ENCODE results near the gene NGF.
"Not testable (repeated sequence)": the region's sequence is repeated elsewhere in the genome, so short reads cannot be mapped to it uniquely, and the experiment has no call there.

NGF gene

GRCh38 chr1:115332813-115333608, 5.0 kb downstream of the NGF start:
- DNase-seq (ENCODE audit: low spot score) = no peak

DNA sequence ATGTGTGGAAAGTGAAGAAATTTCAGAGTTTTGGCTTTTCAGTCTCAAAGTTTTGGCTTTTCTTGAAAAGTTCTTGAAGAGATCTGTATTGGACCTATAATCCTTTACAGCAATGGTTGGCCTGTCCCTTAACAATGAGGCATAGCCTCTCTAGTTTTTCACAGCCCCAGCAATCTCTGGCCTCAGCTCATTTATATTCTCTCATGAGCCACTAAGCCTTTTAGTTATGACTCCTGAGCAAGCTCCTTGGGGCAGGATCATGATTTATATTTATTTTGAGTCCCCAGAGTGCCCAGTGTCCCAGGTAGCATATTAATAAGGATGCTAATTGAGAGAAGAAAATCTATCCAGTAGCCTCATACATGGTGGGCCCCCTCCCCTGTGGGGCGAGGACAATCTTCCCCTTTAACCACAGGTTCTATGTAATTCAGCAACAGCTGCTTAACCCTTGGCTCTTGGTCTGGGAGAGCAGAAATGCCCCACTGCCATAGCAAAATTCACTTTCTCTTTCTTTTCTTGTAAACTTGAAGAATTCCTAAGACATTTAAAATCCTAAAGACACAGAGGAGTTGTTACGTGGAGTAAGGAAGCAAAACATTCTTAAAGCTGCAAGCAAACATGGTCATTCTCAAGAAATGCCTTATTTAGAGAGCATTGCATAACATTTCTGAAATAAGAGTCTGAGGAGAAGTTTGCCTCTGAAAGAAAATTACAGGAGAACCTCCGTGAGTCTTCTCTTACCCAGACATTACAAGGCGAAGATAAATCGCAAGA, 6.3 kb downstream of the NGF start:
- DNase-seq (ENCODE audit: low spot score) = no peak

GRCh38 chr1:115330480-115331013, 7.5 kb downstream of the NGF start:
- no peak for DNase-seq (ENCODE audit: low spot score)

DNA sequence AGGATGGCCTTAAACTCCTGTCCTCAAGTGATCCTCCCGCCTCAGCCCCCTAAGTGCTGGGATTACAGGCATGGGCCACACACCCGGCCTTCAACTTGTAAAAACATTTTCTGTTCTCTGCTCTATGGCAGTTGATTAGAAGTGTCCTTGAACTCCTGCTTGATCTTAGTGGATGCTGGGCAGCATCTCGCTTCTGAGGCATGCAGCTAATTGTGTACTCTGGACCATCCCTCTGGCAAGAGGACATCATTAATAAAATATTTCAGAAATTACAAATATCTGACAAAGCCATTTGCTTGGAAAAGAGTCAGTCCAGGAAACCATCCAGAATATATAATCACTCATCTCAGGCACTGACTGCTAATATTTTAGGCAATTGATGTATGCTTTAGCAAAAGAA, 8.1 kb downstream of the NGF start:
- no peak for DNase-seq (ENCODE audit: low spot score)

DNA sequence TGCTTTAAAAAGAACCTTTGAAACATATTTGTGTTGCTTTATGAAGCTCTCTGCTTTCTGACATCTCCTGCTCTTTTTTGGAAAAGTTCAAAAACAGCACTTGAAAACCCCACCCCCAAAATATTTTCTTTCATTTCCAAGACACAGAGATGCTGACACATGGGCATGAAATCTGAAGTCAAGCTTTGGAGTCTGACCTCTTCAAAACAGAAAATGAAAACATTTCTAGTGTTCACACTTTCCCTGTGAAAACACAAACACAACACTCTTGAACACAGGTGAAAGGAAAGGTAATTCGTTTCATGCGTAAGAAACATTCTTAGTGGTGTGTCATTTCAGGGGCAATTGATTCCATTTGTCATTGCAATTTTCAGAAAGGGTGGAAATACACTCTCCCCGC, 10.8 kb downstream of the NGF start:
- no peak for DNase-seq (ENCODE audit: low spot score)

DNA sequence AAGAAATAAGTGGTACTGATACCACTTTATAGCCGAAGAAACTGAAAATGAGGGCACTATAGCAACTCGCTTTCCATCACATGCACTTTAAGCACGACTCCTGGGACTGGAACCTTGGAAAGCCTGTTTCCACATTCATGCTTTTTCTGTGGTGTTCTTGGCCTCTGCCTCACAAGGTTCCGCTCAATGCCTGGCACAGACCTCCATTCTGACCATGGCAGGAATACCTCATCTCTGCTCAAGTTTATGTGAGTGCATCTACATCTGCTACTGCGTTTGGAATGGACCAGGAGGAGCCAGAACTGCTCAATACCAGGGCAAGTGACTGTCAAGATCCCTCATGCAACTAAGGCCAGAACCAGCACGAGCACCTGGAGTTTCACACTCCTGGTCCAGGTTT, 11.6 kb downstream of the NGF start:
- no peak for DNase-seq (ENCODE audit: low spot score)

GRCh38 chr1:115325874-115326273, 12.2 kb downstream of the NGF start:
- DNase-seq (ENCODE audit: low spot score) = no peak

- no peak for DNase-seq (ENCODE audit: low spot score)
These were observed 13.2 kb downstream of the NGF start for GRCh38 chr1:115324649-115325420.

DNA sequence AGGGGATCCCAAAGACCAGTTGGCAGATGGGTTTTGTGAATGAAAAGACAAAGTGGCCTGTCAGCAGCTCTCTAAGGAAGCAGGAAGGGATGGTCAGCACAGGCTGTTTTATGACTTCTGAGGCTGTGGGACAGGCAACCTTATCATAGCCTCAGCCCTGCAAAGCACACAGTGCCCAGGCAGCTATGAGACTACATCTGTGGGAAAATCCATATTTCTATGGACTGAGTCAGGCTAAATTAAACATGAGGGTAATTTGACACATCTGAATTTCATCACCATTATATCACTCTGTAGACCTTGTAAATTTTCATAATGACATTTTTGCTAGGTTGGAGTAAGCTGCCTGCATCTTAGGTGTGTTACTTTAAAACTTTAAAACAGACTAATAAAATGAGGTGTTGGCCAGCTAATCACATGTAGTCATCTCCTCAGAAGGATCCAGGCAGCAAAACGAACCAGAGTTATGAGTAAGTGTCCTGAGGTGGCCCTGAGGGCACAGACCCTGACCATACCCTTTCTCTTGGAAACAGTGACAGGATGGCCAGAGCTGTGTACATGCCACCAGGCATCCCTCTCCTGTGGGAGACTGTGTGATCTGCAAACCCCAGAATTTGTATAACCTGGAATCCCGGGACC, 14.6 kb downstream of the NGF start:
- DNase-seq (ENCODE audit: low spot score) = no peak

GRCh38 chr1:115322631-115323030, 15.4 kb downstream of the NGF start:
- DNase-seq (ENCODE audit: low spot score) = no peak

DNA sequence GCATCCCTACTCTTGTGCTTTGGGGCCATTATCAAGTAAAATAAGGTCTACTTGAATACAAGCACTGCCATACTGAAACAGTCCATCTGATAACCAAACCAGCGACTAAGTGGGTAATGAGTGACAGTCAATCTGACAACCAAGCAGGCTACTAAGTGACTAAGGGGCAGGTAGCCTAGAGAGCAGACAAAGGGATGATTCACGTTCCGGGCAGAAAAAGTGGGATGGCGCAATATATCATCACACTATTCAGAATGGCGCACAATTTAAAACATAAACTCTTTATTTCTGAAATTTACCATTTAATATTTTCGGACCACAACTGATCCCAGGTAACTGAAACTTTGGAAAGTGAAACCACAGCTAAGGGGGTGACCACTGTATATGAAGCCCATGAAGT, 17.7 kb downstream of the NGF start:
- DNase-seq (ENCODE audit: low spot score) = no peak

GRCh38 chr1:115319706-115320105, 18.3 kb downstream of the NGF start:
- no peak for DNase-seq (ENCODE audit: low spot score)

GRCh38 chr1:115317101-115318012, 20.7 kb downstream of the NGF start:
- DNase-seq (ENCODE audit: low spot score) = no peak

DNA sequence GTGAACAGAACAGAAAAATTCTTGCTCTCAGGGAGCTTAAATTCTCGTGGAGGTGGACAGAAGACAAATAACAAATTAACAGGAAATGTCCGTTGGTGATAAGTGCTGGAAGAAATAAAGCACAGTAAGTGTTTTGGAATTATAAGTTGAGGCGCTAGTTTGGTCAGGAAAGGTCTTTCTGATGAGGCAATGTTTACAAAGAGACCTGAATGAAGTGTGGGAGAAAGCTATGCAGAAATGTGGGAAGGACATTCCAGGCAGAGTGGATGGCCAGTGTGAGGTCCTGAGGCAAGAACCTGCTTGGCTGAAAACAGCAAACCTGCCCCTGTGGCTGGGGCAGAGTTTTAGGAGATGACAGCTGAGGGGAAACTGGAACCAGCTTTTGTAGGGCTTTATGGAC, 23.3 kb downstream of the NGF start:
- no peak for DNase-seq (ENCODE audit: low spot score)

DNA sequence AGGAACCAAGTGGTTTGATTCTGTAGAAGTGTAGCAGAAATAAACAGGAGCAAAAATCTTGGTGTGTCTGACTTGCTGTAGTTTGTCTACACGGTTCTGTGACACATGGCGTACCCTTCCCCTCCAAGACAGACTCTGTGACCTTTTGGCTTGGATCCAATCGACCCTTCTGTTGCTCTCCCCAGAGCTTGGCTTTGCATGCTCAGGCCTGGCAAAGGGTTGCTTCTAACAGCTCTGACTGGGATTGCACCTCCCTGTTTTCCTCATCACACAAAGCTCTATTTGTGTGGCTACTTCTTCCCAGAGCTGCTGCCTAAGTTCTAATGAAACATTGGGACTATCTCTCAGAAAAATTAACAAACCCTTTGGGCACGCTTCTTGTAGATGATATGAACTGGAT, 24.0 kb downstream of the NGF start:
- peak; percentile 3 for DNase-seq (ENCODE audit: low spot score)

GRCh38 chr1:115313182-115313581, 24.9 kb downstream of the NGF start:
- DNase-seq (ENCODE audit: low spot score) = no peak

GRCh38 chr1:115312742-115313141, 25.3 kb downstream of the NGF start:
- DNase-seq (ENCODE audit: low spot score) = no peak

DNA sequence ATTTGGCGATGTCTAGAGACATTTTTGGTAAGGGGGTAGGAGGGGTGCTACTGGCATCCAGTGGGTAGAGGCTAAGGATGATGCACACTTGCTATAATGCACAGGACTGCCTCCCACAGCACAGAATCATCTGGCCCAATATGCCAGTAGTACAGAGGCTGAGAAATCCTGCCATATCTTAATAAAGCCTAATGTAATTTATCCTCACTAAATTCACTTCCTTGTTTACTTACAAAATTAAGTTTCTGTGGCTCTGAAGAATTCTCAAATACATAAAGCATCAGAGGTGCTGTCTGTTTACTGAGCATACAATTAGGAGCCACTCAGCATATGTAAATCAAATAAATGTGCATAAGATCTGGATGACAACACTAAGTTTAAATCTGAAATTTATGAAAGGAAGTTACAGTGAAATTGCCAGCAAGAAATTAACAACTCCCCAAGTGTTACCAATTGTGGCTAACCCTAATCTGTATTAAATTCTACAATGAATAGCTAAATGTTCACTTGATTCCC, 26.5 kb downstream of the NGF start:
- DNase-seq (ENCODE audit: low spot score) = no peak

- DNase-seq (ENCODE audit: low spot score) = no peak
These were observed 27.2 kb downstream of the NGF start for GRCh38 chr1:115310581-115311473.

DNA sequence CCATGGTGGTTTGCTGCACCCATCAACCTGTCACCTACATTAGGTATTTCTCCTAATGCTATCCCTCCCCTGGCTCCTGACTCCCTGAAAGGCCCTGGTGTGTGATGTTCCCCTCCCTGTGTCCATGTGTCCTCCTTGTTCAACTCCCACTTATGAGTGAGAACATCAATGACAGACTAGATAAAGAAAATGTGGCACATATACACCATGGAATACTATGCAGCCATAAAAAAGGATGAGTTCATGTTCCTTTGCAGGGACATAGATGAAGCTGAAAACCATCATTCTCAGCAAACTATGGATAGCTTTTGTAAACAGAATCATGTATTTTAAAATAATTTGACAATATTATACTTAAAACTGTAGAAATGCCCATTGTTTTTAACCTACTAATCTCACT, 28.5 kb downstream of the NGF start:
- DNase-seq (ENCODE audit: low spot score) = not testable (repeated sequence)
